ENCODE measurements around the gene CCDC3.

- TF ChIP-seq CTCF (IDR thresholded peaks at IDR 0.05) = no peak
- TF ChIP-seq POLR2A (IDR thresholded peaks at IDR 0.05) = no peak
Measured at GRCh38 chr10:13000431-13000830, 1.1 kb downstream of the CCDC3 start.
